ENCODE measurements around the gene C2orf74. TPM values are rescaled to one million over a fixed set of nuclear protein-coding genes. Genes with fewer than 3 reads are reported as not detected.

Gene C2orf74
- polyA plus RNA-seq, 3 donors from 2014 or later, result 23.7 to 40.2 (median 28.4) TPM

DNA sequence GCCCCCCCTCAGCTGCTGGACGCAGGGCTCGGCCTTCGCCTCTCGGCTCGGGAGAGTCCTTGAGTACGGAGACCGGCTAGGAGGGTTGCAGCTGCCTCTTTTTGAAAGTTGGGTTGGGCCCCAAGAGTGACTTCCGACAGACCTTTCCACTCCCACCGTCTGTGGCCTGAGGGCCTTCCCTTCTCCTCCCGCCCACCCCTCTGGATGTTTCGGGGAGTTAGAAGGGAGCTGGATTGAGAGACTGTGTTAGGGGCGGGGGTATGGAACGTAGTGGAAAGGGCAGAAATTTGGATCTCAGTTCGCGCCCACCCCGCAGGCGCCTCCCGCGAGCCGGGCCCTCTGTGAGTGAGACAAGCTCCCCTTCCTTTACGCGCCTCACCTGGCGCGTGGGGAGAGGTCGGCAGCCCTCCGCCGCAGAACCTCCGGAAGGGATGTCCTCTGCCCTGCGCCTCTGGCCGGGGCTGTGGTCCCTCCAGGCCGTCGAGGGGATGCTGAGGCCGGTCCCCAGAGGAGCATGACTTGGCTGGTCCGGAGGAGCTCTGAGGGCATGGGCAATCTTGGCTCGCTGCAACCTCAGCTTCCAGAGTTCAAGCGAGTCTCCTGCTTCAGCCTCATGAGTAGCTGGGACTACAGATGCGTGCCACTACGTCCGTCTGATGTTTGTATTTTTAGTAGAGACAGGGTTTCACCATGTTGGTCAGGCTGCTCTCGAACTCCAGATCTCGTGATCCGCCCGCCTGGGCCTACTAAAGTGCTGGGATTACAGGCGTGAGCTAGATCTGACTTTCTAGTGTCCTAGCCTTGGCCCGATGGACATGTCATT is 15.9 kb downstream of the C2orf74 start:
- peak overlapping the region; percentile 81 to 98 (median 94) for H3K27ac Mint-ChIP-seq
- no peaks in the 10 kb centered on the region for H3K9me3 Mint-ChIP-seq
- peak in 2 of 3 donors; percentile 32 to 41 for DNase-seq

DNA sequence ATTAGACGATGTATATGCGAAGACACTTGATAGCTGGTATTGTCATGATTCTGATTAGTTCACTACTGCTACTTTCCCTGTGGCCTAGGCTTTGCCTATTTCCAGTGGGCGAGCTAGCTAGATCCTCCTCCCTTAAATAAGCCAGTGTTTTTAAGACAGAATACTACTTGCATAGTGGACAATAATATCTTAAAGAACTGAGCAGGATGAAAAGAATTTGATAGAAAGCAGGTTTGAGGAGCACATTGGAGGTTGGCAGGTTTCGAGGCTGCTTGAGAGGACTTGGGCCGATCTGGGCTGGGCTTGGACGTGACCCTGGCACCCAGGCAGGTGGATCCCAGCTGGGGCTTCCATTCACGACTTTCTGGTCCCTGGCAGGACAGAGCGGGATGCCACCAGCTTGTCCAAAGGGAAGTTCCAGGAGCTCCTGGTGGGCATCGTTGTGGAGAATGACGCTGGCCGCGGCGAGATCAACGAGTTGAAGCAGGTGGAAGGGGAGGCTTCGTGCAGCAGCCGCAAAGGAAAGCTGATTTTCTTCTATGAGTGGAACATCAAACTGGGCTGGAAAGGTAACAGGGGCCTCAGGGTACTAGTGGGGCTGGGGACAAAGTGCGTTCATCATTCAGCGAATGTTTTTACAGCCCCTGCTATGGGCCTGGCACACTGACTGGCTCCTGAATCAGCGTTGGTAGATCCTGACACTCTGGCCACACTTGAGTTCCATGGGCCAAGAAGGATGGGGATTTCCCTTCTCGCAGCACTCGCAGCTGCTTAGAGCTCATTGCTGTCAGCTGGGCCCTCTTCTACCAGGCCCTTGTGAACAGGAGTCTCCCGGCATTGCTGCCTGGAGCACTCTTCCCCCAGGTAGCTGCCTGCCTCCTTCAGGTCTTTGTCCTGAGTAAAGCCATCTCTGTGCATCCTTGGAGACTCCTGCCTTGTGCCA is 16.9 kb downstream of the C2orf74 start:
- DNase-seq, result no peak
- Mint-ChIP-seq H3K36me3 (peaks cover 23 to 31% (median 29%) of the 10 kb centered on the region in 3 donors), H3K9me3 (no peaks in the 10 kb centered on the region), H3K4me3 (peak overlapping the region; percentile 77 to 93 (median 89)), H3K27ac (peak overlapping the region; percentile 81 to 98 (median 87)), H3K27me3 (ENCODE audit: low read depth in 3 of 3) (peaks cover 6 to 15% (median 10%) of the 10 kb centered on the region in 3 donors), H3K4me1 (peaks cover 67 to 73% of the 10 kb centered on the region in 2 donors)

More for the DNA sequence above, 15.9 kb downstream of the C2orf74 start:
- Mint-ChIP-seq H3K4me3 (peak overlapping the region; percentile 77 to 93 (median 89)), H3K27me3 (ENCODE audit: low read depth in 3 of 3) (peaks cover 6 to 15% (median 10%) of the 10 kb centered on the region in 3 donors), H3K4me1 (peaks cover 58 to 65% of the 10 kb centered on the region in 2 donors), H3K36me3 (peaks cover 14 to 22% (median 21%) of the 10 kb centered on the region in 3 donors)

DNA sequence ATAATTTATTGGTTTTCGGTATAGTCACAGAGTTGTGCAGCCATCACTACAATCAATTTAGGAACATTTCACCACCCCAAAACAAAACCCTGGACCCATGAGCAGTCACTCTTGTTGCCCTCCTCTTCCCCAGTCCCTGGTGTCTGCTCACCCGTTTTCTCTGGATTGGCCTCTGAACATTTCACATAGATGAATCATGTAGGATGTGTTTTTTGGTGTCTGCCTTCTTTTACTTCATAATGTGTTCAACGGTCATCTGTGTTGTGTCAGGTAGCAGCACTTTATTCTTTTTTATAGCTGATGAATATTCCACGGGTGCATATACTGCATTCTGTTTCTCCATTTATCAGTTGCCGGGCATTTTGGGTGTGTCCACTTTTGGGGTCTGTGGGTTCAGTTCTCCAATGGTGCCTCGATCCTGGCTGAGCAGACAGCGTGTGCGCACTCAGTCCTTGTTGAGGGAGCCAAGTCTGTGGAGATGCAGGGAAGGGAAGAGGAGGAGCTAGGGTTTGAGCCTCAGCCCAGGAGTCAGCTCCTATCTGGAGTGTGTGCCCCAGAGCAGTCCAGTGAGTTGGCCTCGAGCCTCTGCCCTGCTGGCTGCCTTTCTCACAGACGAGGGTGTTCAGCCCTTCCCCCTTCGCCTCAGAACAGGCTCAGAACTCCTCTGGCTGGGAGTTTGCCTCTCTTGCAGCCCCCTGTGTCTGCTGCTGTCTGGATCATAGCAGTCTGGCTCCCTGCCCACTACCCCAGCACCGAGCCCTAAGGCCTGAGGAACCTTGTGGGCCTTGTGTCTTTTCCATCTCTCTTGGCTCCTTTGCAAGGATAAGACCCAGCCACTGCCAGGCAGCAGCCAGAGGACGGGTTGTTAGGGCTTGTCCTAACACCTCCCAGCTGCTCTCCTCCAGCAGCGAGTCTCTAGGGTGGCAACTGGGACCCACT is 18.0 kb downstream of the C2orf74 start:
- peaks cover 6 to 13% (median 10%) of the 10 kb centered on the region in 3 donors for H3K27me3 Mint-ChIP-seq (ENCODE audit: low read depth in 3 of 3)
- H3K27ac Mint-ChIP-seq, result peak overlapping the region; percentile 61 to 98 (median 84)
- peaks cover 30 to 39% (median 35%) of the 10 kb centered on the region in 3 donors for H3K36me3 Mint-ChIP-seq
- peak overlapping the region; percentile 74 to 93 (median 89) for H3K4me3 Mint-ChIP-seq
- H3K9me3 Mint-ChIP-seq, result no peaks in the 10 kb centered on the region
- DNase-seq, result no peak
- H3K4me1 Mint-ChIP-seq, result peaks cover 75 to 76% of the 10 kb centered on the region in 2 donors

DNA sequence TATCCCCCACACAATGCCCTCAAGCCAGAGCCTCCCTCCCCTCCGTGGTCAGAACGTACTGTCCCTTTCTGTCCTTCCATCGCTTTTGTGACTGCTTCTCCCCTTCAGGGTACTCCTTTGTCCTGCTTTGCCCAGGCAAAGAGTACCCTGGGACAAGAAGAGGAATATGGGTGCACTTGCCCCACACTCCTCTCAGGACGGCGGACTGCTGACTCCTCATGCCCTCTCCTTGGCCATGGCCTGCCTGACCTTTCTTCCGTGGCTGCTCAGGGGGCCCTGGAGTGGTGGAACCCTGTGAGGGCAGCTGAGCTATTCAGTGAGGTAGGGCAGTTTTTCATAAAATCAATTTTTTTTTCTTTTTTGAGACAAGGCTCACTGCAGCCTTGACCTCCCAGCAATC is 18.7 kb downstream of the C2orf74 start:
- H3K9me3 Mint-ChIP-seq, result no peaks in the 10 kb centered on the region
- H3K4me1 Mint-ChIP-seq, result peaks cover 71 to 82% of the 10 kb centered on the region in 2 donors
- DNase-seq, result no peak
- H3K4me3 Mint-ChIP-seq, result peak overlapping the region in 4 of 5 donors; percentile 33 to 91 (median 44)
- H3K36me3 Mint-ChIP-seq, result peaks cover 36 to 46% (median 37%) of the 10 kb centered on the region in 3 donors
- H3K27me3 Mint-ChIP-seq (ENCODE audit: low read depth in 3 of 3), result peaks cover 4 to 13% (median 10%) of the 10 kb centered on the region in 3 donors
- H3K27ac Mint-ChIP-seq, result peak overlapping the region in 5 of 6 donors; percentile 68 to 98 (median 81)

DNA sequence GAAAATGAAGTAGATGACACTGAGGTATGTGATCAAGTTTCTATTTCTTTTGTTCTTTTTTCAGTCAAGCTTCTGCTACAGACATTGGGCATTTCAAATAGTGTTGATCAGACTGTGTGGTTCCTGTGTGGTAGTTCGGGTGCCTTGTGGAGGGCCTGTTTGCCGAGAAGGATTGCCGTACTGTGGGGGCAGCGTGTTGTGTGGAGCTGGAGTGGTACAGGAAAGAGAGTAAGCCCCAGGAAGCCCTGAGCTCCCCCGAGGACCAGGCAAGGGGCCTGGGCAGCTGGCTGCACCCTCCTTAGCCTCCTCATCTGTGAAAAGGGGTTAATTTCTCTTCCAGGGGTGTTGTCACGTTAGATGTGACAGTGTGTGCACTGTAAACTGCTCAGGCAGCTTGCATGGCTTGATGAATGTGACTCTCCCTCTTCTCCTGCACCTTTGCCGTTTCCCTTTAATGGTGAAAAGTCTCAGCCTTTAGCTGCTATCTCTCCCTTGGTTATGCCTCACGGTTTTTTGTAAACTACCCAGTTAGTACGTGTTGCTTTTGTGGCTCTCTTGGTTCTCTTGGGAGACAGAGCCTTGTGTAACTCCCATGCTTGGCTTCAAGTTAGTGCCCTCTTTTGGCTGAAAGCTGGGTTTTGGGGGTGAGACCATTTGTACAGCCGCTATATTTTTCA is 19.5 kb downstream of the C2orf74 start:
- no peaks in the 10 kb centered on the region for H3K9me3 Mint-ChIP-seq
- peaks cover 3 to 12% (median 7%) of the 10 kb centered on the region in 3 donors for H3K27me3 Mint-ChIP-seq (ENCODE audit: low read depth in 3 of 3)
- peak overlapping the region; percentile 75 to 87 (median 81) for H3K27ac Mint-ChIP-seq
- H3K4me1 Mint-ChIP-seq, result peaks cover 64 to 75% of the 10 kb centered on the region in 2 donors
- DNase-seq, result no peak
- peak overlapping the region in 4 of 5 donors; percentile 22 to 68 (median 41) for H3K4me3 Mint-ChIP-seq
- H3K36me3 Mint-ChIP-seq, result peaks cover 41 to 54% (median 43%) of the 10 kb centered on the region in 3 donors

DNA sequence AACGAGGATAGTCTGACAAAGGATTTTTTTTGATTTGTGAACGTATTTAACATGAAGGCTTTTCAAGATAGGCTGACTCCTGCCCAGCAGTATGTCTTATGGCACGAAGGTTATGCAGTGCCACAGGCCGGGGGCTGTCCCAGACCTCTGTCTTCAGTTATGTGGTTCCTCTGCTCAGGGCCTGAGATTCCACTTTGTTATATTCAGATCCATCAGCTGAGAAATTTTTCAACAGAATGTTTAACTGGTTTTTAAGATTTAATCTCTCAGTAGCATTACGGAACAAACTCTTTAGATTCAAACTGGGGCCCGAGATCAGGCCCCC is 20.0 kb downstream of the C2orf74 start:
- Mint-ChIP-seq H3K27me3 (ENCODE audit: low read depth in 3 of 3) (peaks cover 0 to 7% (median 2%) of the 10 kb centered on the region in 3 donors), H3K9me3 (no peaks in the 10 kb centered on the region), H3K36me3 (peaks cover 43 to 57% (median 45%) of the 10 kb centered on the region in 3 donors), H3K4me1 (peaks cover 61 to 72% of the 10 kb centered on the region in 2 donors), H3K27ac (peak overlapping the region; percentile 75 to 87 (median 81)), H3K4me3 (peak overlapping the region in 2 of 5 donors; percentile 57 to 64)
- no peak for DNase-seq

DNA sequence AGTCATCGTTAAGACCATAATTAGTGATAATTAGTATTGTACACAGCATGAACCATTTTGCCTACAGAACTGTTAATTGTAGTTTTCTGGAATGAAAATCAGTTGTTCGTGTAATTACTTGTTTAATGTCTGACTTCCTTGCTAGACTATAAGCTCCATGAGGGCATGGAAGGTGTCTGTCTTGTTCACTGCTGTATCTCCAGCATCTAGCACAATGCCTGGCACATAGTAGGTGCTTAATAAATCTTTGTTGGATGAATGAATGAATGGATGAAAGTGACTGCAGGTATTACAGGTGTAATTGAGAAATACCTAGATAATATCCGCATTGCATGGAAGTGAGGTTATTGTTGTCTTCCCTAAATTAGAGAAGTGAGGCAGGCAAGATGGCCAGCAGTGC is 21.8 kb downstream of the C2orf74 start:
- H3K4me3 Mint-ChIP-seq, result no peak overlapping the region
- H3K4me1 Mint-ChIP-seq, result peaks cover 52 to 70% of the 10 kb centered on the region in 2 donors
- no peaks in the 10 kb centered on the region for H3K9me3 Mint-ChIP-seq
- H3K27ac Mint-ChIP-seq, result peak overlapping the region in 5 of 6 donors; percentile 5 to 74 (median 40)
- peaks cover 48 to 75% (median 61%) of the 10 kb centered on the region in 3 donors for H3K36me3 Mint-ChIP-seq
- DNase-seq, result no peak
- H3K27me3 Mint-ChIP-seq (ENCODE audit: low read depth in 3 of 3), result peaks cover 0 to 2% (median 2%) of the 10 kb centered on the region in 3 donors

DNA sequence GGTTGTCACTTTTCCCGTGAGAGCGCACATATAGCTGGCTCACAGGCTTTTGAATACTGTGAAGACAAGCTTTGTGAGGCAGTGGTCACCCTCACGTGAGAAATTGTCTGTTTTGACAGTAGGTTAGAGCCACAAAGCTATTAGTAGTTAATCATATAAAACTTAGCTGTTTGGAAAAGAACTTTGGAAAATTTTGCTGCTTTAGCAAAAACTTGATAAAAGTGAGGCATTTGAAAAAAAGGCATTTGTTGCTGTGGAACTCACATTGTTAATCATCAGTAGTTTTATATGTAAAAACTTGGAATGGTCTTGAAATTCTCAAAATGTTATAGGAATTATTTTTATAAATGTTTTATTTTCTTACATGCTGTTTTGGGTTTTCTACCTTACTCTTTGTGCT is 22.3 kb downstream of the C2orf74 start:
- H3K36me3 Mint-ChIP-seq, result peaks cover 48 to 77% (median 61%) of the 10 kb centered on the region in 3 donors
- peaks cover 47 to 65% of the 10 kb centered on the region in 2 donors for H3K4me1 Mint-ChIP-seq
- no peak overlapping the region for H3K4me3 Mint-ChIP-seq
- DNase-seq, result no peak
- H3K27me3 Mint-ChIP-seq (ENCODE audit: low read depth in 3 of 3), result peaks cover 0 to 2% (median 2%) of the 10 kb centered on the region in 3 donors
- no peaks in the 10 kb centered on the region for H3K9me3 Mint-ChIP-seq
- H3K27ac Mint-ChIP-seq, result peak overlapping the region in 3 of 6 donors; percentile 5 to 74 (median 25)

DNA sequence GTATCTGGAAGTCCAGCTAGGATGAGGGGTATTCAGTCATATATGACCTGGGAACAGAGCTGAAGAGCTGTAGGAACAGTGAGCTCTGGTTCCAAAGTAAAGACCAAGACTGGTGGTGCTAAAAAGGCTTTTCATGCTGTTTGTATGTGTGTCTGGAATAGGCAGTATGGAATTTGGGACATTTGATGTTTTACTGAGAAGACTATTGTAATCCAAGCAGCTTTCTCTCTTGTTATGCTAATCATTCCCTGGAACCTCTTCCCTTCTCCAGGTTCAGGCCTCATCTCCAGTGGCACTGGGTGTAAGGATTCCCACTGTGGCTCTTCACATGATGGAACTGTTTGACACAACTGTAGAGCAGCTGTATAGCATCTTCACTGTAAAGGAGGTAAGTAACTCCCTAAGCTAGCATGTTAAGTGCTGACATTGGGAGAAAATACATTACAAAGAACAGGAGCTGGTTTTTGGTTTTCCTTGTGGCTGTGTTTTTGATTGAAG is 23.3 kb downstream of the C2orf74 start:
- Mint-ChIP-seq H3K4me3 (no peak overlapping the region), H3K4me1 (peaks cover 37 to 57% of the 10 kb centered on the region in 2 donors), H3K36me3 (peaks cover 45 to 79% (median 62%) of the 10 kb centered on the region in 3 donors), H3K27me3 (ENCODE audit: low read depth in 3 of 3) (peaks cover 0 to 2% (median 0%) of the 10 kb centered on the region in 3 donors), H3K9me3 (no peaks in the 10 kb centered on the region), H3K27ac (peak overlapping the region in 5 of 6 donors; percentile 2 to 74 (median 60))
- no peak for DNase-seq

DNA sequence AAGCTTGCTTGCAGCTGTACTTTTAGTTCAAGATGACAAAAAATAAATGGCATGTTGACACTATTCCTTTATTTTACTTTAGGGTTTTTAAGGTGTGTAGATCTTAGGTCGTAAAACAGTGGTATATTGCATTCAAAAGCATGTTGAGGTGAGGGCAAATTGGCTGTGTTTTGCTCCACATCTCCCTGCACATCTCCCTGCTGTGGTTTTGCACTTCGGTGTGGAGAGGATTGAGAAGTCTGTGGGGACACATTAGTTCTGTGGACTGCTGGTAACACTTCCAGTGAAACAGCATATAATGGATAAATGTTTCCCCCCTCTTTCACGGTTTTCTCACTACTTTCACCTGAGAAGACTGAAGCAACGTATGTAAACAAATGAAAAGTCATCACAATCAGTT is 25.1 kb downstream of the C2orf74 start:
- H3K4me1 Mint-ChIP-seq, result peaks cover 29 to 55% of the 10 kb centered on the region in 2 donors
- no peak overlapping the region for H3K4me3 Mint-ChIP-seq
- peaks cover 38 to 82% (median 59%) of the 10 kb centered on the region in 3 donors for H3K36me3 Mint-ChIP-seq
- no peak for DNase-seq
- H3K27ac Mint-ChIP-seq, result peak overlapping the region; percentile 6 to 76 (median 44)
- H3K27me3 Mint-ChIP-seq (ENCODE audit: low read depth in 3 of 3), result peaks cover 0 to 1% (median 0%) of the 10 kb centered on the region in 3 donors
- no peaks in the 10 kb centered on the region for H3K9me3 Mint-ChIP-seq

DNA sequence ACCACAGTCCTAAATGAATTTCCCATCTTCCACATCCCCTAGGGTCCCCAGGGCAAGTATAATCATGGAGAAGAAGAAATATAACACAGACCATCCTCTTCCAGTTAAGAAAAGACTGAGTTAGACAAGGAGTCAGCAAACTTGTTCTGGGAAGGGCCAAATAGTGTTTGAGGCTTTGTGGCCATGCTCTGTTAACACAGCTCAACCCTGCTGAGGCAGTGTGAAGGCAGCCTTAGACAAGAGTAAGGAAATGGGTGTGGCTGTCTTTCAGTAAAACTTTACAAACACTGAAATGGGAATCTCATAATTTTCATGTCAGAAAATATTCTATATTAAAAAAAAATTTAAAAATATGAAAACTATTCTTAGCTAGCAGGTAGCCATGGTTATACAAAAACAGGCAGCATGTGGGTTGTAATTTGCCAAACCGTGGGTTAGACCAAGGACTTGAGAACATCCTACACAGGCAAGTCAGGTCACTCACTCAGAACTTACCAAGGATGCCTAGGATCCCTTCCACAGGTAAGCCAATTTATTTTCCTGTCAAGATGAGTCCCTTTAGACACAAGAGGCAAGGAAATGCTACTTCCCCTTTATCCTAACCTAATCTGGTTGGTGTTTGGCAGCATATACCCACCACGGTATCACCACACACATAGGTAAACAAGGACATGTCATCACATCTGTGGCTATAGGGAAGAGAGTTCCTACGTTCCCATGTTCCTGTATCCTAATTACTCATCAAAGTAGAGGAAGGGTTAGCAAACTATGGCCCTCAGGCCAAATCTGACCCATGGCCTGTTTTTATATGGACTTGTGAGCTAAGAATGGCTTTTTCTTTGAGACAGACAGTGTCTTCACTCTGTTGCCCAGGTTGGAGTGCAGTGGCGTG is 31.9 kb downstream of the C2orf74 start:
- Mint-ChIP-seq H3K4me1 (peaks cover 40 to 49% of the 10 kb centered on the region in 2 donors), H3K27ac (peak overlapping the region; percentile 82 to 94 (median 90)), H3K4me3 (peak overlapping the region; percentile 61 to 88 (median 70)), H3K36me3 (peaks cover 7 to 32% (median 8%) of the 10 kb centered on the region in 3 donors), H3K9me3 (no peaks in the 10 kb centered on the region), H3K27me3 (ENCODE audit: low read depth in 3 of 3) (peaks cover 0 to 3% (median 2%) of the 10 kb centered on the region in 3 donors)
- DNase-seq, result peak; percentile 52 to 68 (median 66)
